Stimulated activated CD4-positive, alpha-beta T cell treated with anti-CD3 and anti-CD28 coated beads, Interleukin-12 subunit alpha, Interleukin-12 subunit beta, amount 100 ng/mL, for 48 hours (primary cell): ENCODE measurements around the gene COL21A1.

ENCODE experiments used
- DNase-seq, 3 donors: peaks; one replicate each; pipeline ENCODE4 v3.0.0-alpha.2; 2020; ENCODE audit warnings: low read depth in 2 of 3, low spot score in 1 of 3

COL21A1 gene

DNA sequence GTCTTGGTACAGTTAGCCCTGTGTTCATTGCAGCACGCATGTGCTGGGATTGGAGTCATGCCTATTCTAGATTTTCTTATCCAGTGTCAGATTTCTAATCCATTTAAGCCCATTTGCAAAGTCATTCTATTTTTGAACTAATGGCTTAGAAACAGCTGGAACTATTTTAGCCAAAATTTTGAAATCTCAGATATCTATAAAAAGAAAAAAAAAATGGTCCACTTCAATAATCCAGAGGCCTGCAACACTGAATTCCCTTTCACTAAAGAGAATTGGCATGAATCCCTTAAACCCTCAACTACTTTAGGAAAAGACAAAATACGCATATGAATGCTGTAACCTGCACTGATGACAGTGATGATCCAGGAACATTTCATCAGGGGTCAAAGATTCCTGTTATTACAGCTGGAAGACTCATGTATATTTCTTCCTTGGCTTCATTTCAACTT lies 1.5 kb downstream of the COL21A1 start:
- no peak for DNase-seq

DNA sequence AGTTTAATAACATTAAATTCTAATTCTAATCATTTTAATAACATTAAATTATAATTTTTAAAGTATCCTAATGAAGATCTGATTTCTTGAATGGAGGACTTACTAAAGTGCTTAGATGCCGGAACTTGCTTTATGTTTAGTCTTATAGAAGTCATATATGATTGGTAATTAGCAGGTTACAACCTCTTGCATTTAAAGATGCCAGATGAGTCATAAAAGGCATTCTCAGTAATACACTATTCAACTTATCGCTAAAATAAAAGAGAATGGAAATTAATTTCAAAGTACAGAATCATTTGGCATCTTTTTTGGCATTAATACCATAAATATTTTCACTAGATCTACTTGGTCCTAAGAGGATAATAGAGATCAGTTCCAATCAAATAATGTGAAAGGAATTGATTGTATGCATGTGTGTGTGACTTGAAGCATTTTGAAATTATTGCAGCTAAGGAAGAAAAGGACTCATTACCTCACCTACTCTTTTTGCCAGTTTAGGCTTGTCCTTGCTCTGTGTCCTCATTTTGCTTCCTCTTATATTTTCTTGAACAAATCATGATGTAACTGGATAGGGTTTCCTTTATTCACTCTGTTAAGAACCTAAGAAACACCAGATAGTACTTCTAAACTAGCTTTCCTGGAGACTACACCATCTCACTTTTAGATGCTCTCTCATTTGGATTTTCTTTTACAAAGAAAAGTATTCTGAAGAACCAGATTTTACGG lies 2.7 kb downstream of the COL21A1 start:
- DNase-seq: no peak

DNA sequence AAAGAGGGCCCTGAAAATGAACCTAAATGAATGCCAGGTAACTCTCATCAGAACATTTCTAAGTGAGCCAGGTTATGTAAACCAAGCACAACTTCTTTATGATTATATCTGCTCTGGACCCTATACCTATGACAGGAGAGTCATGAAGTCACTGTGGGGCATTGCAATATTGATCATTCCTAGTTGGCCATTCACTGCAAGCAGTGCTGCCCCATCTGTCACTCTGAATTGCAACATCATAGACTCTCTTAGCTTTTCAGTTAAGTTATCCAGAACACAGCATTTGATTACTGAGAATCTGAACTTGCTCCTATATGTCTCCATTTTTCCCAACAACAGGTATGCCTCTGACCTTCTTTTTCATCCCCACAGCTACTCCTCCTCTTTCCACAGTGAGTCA lies 3.3 kb downstream of the COL21A1 start:
- no peak for DNase-seq

DNA sequence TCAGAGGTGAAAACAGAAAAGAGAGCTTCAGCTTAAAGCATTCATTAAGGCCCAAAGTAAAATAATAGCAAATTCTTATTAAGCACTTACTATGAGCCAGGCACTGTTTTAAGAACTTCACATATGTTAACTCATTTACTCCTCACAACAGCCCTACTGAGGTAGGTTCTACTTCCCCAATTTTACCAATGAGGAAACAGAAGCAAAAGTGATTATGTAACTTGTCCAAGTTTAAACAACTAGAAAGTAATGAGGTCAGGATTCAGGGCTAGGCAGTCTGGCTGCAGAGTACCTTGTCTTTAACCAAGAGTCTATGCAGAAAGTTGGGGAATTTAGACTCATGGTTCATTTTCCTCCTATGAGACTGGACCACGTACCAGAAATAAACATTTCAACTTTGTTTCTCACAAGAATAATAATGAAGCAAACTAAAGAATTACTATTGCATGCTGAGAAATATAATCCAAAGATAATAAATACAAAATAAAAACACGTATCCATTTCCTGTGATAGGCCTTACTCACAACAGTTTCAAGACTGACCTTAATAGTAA lies 3.8 kb downstream of the COL21A1 start:
- no peak for DNase-seq

DNA sequence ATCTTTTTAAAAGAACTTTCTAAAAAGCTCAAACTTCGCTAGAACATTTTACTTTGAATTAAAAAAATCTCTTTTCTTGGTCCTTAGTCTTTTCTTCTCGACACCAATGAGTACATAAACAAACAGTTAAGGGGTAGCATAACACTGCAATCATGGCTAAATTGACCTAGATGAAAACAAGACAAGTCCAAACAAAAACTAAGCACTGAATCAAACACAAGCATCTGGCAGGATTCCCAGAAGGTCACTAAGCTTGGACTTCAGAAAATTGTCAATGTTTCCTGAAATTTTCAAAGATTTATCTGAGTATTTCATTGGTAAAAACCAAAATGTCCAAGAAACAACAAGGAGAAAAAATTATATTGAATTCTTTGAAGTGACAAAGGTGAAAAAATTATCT lies 5.0 kb downstream of the COL21A1 start:
- no peak for DNase-seq

DNA sequence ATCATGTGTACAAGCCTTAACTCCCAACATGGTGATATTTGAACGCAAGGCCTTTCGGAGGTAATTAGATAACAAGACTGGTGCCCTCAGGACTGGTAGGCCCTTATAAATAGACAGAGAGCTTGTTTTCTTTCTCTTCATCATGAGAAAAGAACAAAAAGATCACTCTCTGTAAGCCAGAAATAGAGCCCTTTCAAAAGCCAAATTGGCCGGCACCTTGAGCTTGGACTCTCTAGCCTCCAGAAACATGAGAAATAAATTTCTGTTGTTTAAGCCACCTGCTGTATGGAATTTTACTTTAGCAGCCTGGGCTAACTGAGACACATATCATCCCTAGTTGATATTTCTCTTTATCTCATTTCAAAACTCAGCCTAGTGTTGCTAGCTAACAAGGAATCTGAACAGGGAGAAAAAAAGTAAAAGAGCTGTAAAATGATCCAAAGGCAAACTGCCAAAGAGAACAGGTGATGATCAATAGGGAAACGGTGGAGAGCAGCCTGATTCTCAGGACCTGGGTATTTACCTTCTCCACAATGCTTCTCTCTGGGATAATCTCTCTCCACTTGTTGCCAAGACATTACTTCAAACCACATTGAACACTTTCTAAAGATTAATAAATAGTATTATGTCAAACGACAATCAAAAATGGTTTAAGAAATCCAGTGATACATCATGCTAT lies 6.1 kb downstream of the COL21A1 start:
- no peak for DNase-seq

DNA sequence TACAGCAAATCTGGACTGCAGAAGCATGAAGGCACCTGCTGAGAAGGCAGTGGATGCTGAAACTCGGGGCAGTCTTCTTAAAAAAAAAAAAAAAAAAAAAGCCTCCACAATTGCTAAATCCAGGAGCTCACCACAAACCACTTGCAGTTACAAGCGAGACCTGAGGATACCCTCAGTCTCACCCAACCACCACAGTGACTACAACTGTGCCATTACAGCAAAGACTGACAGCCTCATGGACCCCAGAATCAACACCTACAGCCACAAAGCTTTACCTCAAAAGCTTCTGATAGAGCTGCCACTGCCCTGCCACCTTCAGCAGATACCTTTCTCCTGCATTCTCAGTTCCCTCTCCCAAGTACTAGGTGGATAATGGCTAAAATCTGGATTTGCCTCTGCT lies 9.0 kb downstream of the COL21A1 start:
- DNase-seq: no peak

DNA sequence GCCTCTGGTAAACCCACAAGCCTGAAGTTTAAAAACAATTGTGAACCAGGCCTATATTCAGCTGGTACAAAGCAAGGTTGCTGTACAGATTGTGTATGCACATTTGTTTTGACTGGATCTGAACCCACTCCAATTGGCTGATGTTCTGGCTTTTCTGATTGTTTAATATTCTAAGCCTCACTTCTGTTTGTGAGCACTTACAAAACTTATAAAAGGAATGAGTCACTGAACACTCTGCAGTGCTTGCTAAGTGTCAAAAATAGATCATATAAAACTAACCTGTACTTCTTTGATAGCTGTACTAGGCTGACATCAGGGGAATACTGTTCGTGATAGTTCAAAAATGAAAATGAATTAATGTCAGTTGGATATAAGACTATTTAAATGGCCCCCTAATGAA lies 12.1 kb downstream of the COL21A1 start:
- no peak for DNase-seq

DNA sequence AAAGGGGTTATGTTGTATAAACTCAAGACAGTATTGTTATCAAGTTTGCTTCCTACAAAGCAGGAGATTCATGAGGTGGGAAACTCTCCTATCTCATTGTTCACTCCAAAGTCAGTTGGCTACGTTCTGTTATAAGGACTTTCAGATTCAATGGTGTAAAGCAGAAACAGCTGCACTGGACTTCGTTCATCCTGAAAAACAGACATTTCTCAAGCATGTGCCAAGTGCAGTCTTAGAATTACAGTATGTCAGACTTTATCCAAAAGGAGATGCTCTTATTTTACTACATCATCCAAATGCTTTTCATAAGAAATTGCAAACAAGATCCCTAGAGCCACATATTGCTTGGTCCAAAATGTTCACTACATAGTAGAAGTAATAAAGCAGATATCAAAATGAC lies 14.9 kb downstream of the COL21A1 start:
- no peak for DNase-seq

DNA sequence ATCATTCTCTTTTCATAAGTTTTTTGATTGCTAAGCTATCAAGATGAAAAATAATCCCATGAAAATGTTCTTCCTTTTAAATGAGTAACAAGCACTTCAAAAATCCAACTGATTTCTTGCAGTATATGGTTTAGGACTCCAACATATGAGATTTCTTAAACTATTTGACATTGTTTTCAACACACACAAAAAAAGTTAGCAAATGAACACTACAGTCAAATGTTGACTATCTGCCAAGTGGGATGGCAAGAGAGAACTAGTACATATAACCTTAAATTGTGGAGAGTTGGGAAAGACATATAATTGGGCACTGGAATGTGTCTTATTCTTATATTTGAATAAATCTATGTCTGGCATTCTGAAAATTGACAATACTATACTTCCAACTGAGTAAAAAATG lies 15.6 kb downstream of the COL21A1 start:
- no peak for DNase-seq

DNA sequence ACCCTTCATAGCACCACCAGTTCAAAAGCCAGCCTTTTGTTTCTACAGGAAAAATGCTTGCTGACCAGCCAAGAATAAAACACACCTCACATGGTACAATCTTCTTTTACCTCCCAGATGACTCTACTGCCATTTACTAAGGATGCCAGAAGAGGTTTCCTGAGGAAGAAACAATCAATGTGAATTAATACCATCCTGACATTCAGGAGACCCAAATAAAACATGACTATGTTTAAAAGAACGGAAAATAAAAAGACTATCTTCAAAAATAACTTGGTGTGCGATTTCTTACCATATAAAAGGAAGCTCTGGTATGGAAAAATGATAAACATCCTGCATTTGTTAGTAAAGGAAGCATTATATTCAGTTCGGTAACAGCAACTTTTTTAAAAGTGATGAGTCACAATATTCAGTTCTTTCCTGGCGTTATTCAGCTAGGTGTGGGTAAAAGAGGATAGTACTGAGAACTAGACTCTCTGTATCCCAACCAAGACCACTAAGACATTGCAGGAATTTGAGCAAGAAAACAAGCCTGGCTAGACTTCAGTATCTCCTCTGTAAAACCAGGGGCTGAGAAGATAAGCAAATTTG lies 16.3 kb downstream of the COL21A1 start:
- DNase-seq: no peak

DNA sequence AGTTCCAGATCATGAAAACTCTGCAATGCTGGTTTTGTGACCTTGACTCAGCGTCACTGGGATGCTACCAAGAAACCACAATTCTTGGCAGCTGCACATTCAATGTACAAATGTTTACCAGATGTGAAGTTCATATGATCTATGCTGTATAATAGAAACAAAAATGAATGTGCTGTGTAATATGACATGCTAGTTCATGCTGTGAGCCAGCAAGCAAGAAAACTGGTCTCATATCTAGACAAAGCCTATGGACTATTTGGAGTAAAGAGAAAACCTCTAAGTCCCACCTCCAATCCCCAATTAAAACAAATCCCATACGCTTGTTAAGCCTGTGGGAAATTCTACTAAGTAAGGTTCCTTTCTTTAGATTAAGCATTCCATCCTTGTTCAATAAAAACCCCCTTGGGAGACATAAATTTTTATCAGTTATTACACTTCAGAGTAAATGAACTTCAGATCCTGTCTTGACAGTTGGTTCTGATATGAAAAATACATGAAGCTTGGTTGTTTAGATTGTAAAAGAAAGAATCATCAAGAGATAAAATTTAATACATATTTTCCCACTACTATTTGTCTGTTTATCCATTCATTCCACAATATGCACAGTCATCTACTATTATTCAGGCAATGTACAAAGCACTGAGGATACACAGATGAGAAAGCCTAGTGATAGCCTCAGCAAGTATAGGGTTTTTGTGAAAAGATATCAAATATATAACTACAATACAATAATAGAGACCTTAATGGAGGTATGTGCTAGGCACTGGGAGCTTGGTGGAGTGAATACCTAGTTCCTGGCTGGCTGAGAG lies 20.1 kb downstream of the COL21A1 start:
- no peak for DNase-seq

DNA sequence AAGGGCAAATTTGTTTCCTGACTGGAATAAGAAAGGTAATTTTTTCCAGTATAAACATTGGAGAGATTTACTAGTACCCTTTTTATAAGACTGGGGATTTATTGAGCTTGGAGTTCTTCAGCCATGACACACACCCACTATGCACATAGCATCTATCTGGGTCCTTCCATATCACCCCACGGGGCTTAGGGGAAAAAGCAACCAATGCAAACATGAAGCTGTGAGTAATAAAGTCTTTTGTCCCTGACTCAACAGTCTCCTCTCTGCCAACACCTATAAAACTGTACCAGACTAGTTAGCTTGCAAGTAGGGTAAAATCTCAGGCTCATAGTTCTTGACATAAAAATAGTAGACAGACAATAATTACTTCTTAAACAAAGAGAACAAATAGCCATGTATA lies 23.4 kb downstream of the COL21A1 start:
- DNase-seq: no peak

DNA sequence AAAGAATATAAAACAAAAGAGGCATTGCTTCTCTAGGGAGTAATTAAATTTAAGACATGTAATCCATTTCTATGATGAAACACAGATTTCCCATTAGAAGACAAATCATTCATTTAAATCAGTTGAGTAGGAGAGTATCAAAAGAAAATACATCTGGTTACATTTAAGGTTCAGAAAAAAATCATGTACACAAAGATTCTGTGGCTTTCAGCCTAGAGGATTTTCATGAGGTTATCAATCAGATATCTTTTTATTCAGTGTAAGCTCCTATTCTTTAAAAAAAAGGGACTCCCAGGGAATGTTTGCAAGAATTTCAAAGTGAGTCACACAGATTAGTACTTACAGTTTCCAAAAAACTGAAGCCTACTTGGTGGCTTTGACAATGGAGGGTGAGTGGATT lies 24.9 kb downstream of the COL21A1 start:
- no peak for DNase-seq

DNA sequence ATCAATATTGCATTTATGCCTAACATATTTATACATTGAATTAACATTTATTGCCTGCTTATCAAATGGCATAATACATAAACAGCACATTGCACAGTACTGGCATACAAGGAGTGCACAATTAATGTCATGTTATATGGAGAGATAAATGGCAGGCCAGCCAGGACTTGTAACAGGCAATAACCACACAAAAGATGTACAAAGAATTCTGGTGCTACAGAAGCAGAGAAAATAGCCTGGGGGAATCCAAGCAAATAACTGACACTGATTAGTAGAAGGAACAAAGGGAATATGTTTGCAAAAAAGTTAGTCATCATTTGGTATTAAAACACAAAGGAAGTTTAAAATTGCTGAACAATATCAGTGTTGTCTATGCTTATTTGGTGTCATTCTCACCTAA lies 27.3 kb downstream of the COL21A1 start:
- no peak for DNase-seq

DNA sequence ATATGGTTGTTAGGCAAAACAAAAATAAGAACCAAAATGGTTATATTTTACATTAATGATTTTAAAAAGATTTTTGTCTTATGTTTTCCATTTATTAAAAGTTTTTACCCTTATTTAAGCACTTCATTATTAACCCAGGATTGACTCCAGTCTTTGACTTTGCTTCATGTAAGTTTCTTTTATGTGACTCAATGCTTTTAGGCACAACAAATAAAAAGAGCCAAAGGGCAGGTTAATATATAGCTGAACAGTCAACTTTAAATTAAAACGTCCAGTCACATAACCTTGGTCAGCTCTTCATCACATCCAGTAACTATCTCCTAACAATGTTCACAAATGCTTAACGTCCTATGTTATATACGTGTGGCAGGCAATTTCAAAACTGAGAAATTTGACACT lies 32.7 kb downstream of the COL21A1 start:
- no peak for DNase-seq

DNA sequence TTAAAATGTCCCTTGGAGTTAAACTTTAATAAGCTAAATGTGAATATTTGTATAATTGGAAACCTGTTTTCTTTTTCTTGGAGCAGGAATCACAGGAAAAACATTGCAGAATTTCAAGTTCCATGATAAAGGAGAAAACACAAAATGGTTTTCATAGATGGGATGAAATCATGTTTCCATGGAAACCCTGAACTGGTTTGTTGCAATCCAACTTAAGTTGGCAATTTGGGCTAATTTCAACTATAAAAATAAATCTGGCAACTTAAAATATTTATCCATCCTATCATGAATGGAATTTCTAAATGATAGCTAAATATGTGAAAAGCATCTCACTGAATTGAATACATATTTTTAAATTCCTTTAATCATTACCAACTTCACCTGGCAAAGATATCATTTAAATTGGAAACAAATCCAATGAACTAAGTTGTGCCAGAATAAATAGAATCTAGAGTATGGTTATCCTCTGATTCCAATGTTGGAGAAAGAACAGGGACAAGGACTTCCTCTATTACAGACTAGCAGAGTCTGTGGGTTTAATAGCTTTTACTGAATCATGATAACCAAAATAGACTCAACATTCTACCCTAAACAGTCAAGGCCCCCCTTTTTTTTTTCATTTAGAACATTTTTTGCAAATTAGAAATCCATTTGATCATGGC lies 33.2 kb downstream of the COL21A1 start:
- no peak for DNase-seq

DNA sequence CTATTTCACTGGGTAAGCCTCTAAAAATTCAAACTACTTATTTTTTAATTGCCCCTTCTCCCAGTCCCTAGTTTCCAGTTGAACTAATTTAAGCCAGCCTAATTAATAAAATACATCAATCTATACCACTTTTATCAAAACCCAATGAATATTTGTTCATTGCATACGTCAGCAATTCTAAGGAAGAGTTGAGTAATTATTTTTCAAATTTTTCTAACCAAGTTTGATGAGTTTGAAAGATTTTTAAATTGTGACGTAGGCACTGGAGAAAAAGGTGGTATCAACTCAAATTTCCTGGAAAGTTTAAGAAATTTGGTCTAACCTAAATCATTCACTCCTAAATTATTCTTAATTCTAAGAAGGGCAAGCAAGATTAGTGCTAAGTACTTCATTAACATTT lies 35.7 kb downstream of the COL21A1 start:
- DNase-seq: no peak

DNA sequence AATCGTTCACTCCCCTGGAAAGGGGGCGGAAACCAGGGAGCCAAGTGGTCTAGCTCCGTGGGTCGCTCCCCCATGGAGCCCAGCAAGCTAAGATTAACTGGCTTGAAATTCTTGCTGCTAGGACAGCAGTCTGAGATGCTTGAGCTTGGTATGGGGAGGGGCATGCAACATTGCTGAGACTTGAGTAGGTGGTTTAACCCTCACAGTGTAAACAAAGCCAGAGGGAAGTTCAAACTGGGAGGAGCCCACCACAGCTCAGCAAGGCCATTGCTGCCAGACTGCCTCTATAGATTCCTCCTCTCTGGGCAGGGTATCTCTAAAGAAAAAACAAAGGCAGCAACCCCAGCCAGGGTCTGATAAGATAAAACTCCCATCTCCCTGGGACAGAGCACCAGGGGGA lies 43.2 kb downstream of the COL21A1 start:
- no peak for DNase-seq

DNA sequence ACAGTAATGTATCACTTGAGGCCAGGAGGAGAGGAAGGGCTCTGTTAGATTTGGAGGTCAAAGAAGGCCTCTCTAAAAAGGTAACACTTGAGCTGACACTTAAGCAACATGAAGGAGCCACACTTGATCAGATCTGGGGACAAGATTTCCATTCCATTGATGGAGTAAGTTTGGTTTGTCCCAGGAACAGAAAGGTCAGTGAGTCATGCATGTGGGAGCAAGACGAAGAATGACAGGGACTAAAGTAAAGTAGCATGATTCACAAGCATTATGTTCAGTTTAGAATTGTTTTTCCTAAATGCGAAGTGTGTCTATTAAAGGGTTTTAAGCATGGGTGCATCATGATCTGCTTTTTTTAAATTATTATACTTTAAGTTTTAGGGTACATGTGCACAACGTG lies 47.4 kb downstream of the COL21A1 start:
- DNase-seq: no peak

DNA sequence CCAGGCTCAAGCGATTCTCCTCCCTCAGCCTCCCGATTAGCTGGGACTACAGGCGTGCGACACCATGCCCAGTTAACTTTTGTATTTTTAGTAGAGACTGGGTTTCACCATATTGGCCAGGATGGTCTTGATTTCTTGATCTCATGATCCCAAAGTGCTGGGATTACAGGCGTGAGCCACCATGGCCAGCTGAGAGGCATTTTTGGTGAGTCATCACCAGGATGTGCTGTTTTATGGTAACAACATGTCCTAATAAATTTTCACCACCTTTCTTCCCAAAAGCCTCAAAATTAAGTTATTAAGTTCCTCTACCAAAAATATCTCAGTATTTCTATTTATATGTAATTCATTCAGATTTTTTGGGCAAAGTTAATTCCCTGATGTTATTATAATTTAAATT lies 53.5 kb downstream of the COL21A1 start:
- DNase-seq: no peak
